ENCODE results near the gene C2orf42.

DNA sequence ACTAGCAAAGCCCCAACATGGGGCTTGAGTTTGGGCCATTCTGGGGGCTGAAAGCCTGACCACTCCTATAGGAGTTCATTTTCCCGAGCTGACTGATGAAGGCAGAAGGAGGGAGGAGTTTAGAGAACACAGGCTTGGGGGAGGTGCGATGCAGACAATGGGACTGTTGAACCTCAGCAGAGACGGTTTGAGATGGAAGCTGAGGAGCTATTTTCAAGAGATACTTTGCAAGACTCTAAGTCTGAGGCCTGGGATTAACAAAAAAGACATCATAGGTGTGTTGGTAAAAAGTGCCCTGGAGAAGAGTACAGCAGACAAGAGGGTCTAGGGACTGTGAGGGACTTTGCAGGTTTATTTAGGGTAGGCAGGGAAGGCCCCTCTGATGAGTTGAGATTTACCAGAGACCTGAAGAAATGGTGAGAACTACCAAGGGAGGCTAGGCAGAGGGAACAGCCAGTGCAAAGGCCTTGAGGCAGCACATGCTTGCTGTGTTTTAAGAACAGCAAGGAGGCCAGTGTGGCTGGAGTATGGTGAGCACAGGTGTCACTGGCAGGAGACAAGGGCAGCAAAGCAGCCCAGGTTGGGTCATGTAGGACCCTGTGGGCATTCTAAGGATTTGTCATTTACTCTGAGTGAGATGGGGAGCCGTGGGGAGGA is 71.9 kb downstream of the C2orf42 start:
- TF ChIP-seq RAD21 (IDR thresholded peaks at IDR 0.05; ENCODE audit: low read depth) (no peak), TEAD4 (IDR thresholded peaks at IDR 0.05) (no peak), NFIC (IDR thresholded peaks at IDR 0.05) (no peak), ZBTB7A (IDR thresholded peaks at IDR 0.05; ENCODE audit: low read depth) (no peak), REST (IDR thresholded peaks at IDR 0.05; ENCODE audit: low read depth) (no peak), TAF1 (IDR thresholded peaks at IDR 0.05; ENCODE audit: low read depth) (no peak), YY1 (IDR thresholded peaks at IDR 0.05; ENCODE audit: low read depth) (no peak), EP300 (IDR thresholded peaks at IDR 0.05; ENCODE audit: borderline replicate concordance) (no peak), USF1 (IDR thresholded peaks at IDR 0.05) (no peak)
- TF ChIP-seq, protein P1, sequence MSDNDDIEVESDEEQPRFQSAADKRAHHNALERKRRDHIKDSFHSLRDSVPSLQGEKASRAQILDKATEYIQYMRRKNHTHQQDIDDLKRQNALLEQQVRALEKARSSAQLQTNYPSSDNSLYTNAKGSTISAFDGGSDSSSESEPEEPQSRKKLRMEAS (IDR thresholded peaks at IDR 0.05), result no peak
